HG03108 (cell line): ENCODE results near the gene TICAM2.

Experiments used
- ATAC-seq: cut with Tn5 transposase; IDR thresholded peaks from one replicate; pipeline ENCODE4 v1.9.1; 2021; ENCODE audit warnings: moderate library complexity; ENCODE audit not compliant: unreplicated experiment

TICAM2 gene

GRCh38 chr5:115573133-115573532 lies 29.1 kb downstream of the TICAM2 start:
- ATAC-seq, result no peak

GRCh38 chr5:115571441-115571878 lies 30.8 kb downstream of the TICAM2 start:
- ATAC-seq, result no peak

- ATAC-seq, result no peak
Observed at GRCh38 chr5:115568668-115569067, 33.6 kb downstream of the TICAM2 start.

- ATAC-seq, result no peak
Observed at GRCh38 chr5:115565233-115565632, 37.0 kb downstream of the TICAM2 start.

GRCh38 chr5:115561176-115561575 lies 41.1 kb downstream of the TICAM2 start:
- no peak for ATAC-seq

- ATAC-seq, result no peak
Observed at GRCh38 chr5:115559524-115559923, 42.8 kb downstream of the TICAM2 start.

GRCh38 chr5:115558388-115558956 lies 43.8 kb downstream of the TICAM2 start:
- no peak for ATAC-seq

GRCh38 chr5:115557667-115558387 lies 44.5 kb downstream of the TICAM2 start:
- ATAC-seq, result no peak

- ATAC-seq, result no peak
Observed at GRCh38 chr5:115556276-115556675, 46.0 kb downstream of the TICAM2 start.

GRCh38 chr5:115555084-115555633 lies 47.1 kb downstream of the TICAM2 start:
- ATAC-seq, result no peak

GRCh38 chr5:115553082-115553481 lies 49.2 kb downstream of the TICAM2 start:
- no peak for ATAC-seq

- no peak for ATAC-seq
Observed at GRCh38 chr5:115551415-115551814, 50.9 kb downstream of the TICAM2 start.

- ATAC-seq, result no peak
Observed at GRCh38 chr5:115549154-115549553, 53.1 kb downstream of the TICAM2 start.

GRCh38 chr5:115548683-115549082 lies 53.6 kb downstream of the TICAM2 start:
- no peak for ATAC-seq

- no peak for ATAC-seq
Observed at GRCh38 chr5:115545351-115545882, 56.9 kb downstream of the TICAM2 start.

- peak; percentile 97 for ATAC-seq
Observed at GRCh38 chr5:115544436-115545350, 57.6 kb downstream of the TICAM2 start, which contains the start of gene FEM1C. Gene FEM1C, minus strand, starts transcription at chr5:115544775. Its CDS starts 1,282 bp downstream, at chr5:115543493.

- ATAC-seq, result no peak
Observed at GRCh38 chr5:115544043-115544435, 58.2 kb downstream of the TICAM2 start.

GRCh38 chr5:115543365-115544042 lies 58.8 kb downstream of the TICAM2 start:
- ATAC-seq, result peak; percentile 21

GRCh38 chr5:115542651-115543364 lies 59.5 kb downstream of the TICAM2 start:
- no peak for ATAC-seq

GRCh38 chr5:115542086-115542485 lies 60.2 kb downstream of the TICAM2 start:
- ATAC-seq, result no peak
